HG03060 (cell line): ENCODE data around the gene COMT.
"Not testable (repeated sequence)": the region's sequence is repeated elsewhere in the genome, so short reads cannot be mapped to it uniquely, and the experiment has no call there.

Experiments used
- ATAC-seq: cut with Tn5 transposase; IDR thresholded peaks from one replicate; pipeline ENCODE4 v1.9.1; 2021; ENCODE audit warnings: low read depth, moderate number of reproducible peaks; ENCODE audit not compliant: unreplicated experiment

COMT gene

GRCh38 chr22:19927696-19928095, 13.9 kb upstream of the COMT start:
- no peak for ATAC-seq

- ATAC-seq, result no peak
Observed at GRCh38 chr22:19928207-19928606, 13.4 kb upstream of the COMT start.

- ATAC-seq, result no peak
Observed at GRCh38 chr22:19929586-19930550, 11.7 kb upstream of the COMT start.

GRCh38 chr22:19930551-19931486, 10.8 kb upstream of the COMT start:
- ATAC-seq, result no peak

GRCh38 chr22:19931514-19931913, 10.1 kb upstream of the COMT start:
- ATAC-seq, result no peak

- ATAC-seq, result no peak
Observed at GRCh38 chr22:19932367-19933206, 9.0 kb upstream of the COMT start.

- no peak for ATAC-seq
Observed at GRCh38 chr22:19933341-19934241, 8.0 kb upstream of the COMT start.

GRCh38 chr22:19935123-19935718, 6.4 kb upstream of the COMT start:
- ATAC-seq, result not testable (repeated sequence)

- ATAC-seq, result no peak
Observed at GRCh38 chr22:19936513-19936912, 5.1 kb upstream of the COMT start.

GRCh38 chr22:19937616-19938473, 3.7 kb upstream of the COMT start:
- no peak for ATAC-seq

- no peak for ATAC-seq
Observed at GRCh38 chr22:19940536-19941364, 822 bp upstream of the COMT start.

- ATAC-seq, result no peak
Observed at GRCh38 chr22:19942157-19943081, 847 bp downstream of the COMT start.

- no peak for ATAC-seq
Observed at GRCh38 chr22:19943082-19944026, 1.8 kb downstream of the COMT start.

GRCh38 chr22:19948057-19948760, 6.6 kb downstream of the COMT start:
- no peak for ATAC-seq
